ENCODE results near the gene RPS25.

DNA sequence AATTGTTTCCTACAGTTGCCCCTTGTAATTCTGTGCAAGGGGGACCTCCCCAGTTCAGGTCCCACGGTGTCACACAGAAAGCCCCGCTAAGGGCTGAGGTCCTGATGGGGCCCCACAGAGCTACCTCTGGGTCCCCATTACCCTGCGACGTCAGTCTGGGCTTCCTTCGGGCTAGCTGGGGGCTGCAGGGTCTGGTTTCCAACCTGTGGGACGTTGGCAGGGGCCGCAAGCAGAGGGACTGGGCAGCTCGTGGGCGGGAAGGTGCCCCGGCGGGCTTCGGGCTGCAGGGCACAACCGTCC, 11.8 kb upstream of the RPS25 start:
- TF ChIP-seq SIN3A (IDR thresholded peaks at IDR 0.05; ENCODE audit: borderline replicate concordance, insufficient read depth, low read length) (no peak), FOXP2 (optimal IDR thresholded peaks at IDR 0.05; ENCODE audit: borderline replicate concordance, extremely low read depth, extremely low read length, insufficient read depth) (no peak), POLR2AphosphoS5 (IDR thresholded peaks at IDR 0.05; ENCODE audit: low read depth, low read length) (no peak), TAF1 (IDR thresholded peaks at IDR 0.05; ENCODE audit: borderline replicate concordance, insufficient read depth, low read length) (no peak)
- TF ChIP-seq, protein P1, sequence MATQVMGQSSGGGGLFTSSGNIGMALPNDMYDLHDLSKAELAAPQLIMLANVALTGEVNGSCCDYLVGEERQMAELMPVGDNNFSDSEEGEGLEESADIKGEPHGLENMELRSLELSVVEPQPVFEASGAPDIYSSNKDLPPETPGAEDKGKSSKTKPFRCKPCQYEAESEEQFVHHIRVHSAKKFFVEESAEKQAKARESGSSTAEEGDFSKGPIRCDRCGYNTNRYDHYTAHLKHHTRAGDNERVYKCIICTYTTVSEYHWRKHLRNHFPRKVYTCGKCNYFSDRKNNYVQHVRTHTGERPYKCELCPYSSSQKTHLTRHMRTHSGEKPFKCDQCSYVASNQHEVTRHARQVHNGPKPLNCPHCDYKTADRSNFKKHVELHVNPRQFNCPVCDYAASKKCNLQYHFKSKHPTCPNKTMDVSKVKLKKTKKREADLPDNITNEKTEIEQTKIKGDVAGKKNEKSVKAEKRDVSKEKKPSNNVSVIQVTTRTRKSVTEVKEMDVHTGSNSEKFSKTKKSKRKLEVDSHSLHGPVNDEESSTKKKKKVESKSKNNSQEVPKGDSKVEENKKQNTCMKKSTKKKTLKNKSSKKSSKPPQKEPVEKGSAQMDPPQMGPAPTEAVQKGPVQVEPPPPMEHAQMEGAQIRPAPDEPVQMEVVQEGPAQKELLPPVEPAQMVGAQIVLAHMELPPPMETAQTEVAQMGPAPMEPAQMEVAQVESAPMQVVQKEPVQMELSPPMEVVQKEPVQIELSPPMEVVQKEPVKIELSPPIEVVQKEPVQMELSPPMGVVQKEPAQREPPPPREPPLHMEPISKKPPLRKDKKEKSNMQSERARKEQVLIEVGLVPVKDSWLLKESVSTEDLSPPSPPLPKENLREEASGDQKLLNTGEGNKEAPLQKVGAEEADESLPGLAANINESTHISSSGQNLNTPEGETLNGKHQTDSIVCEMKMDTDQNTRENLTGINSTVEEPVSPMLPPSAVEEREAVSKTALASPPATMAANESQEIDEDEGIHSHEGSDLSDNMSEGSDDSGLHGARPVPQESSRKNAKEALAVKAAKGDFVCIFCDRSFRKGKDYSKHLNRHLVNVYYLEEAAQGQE (IDR thresholded peaks at IDR 0.05; ENCODE audit: insufficient read depth in 1 of 2, low read depth in 2 of 2, low read length in 2 of 2) = no peak

Data from PFSK-1 (cell line).